ENCODE data around the gene CPVL.

CPVL gene

DNA sequence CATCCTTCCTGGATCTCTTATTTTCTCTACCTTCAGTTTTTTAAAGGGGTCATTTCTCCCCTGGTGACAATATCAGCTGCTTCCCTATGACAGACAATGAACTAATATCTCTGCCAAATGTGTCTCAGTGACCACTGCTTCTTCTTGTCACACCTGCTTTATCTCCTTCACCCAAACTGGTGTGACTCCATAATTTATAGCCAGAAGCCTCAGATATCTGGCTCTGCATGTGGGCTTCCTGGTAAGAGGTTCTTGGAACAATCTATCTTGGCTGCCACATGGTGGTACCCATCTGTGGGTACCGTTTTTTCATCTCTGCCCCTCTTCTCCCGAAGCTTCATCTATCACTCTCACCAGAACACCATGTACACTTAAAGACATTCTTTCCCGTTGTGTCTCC, 37.0 kb downstream of the CPVL start:
- Histone ChIP-seq H3K27me3 (ENCODE audit: control insufficient read depth, insufficient read depth, low read length) (no peaks in the 10 kb centered on the region), H3K4me1 (ENCODE audit: control insufficient read depth, insufficient read depth, low read length) (peaks cover 3% of the 10 kb centered on the region; the same call in 1 of the 2 replicates), H3K27ac (ENCODE audit: low read length) (no peak overlapping the region), H3K4me3 (ENCODE audit: low read length) (no peak overlapping the region), H3K36me3 (ENCODE audit: control insufficient read depth, insufficient read depth, low read length) (no peaks in the 10 kb centered on the region), H3K9me3 (ENCODE audit: control insufficient read depth, insufficient read depth, low read length) (no peaks in the 10 kb centered on the region; the same call in 1 of the 2 replicates)
- no peak for DNase-seq (ENCODE audit: low read depth, low spot score)
- WGBS (ENCODE audit: insufficient coverage, insufficient read length) = no CpG with 5 or more reads among the region's 3 CpGs

DNA sequence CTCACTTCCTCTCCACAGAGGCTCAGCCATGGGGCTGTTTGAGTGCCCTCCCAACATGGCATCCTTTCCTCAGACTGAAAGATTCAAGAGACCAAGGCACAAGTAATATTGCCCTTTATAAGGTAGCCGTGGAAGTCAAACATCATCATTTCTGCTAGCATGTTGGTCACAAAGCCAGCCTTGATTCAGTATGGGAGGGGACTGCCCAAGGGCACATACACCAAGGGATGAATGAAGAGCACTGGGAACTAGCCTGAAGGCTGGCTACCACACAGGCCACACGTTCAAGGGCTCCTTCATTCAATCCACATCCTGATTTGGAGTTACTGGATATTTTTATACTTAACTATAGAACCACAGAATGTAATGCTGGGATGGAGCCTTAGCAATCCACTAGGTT, 39.3 kb downstream of the CPVL start:
- Histone ChIP-seq H3K27me3 (ENCODE audit: control insufficient read depth, insufficient read depth, low read length) (no peaks in the 10 kb centered on the region), H3K4me3 (ENCODE audit: low read length) (no peak overlapping the region), H3K36me3 (ENCODE audit: control insufficient read depth, insufficient read depth, low read length) (no peaks in the 10 kb centered on the region), H3K27ac (ENCODE audit: low read length) (no peak overlapping the region), H3K4me1 (ENCODE audit: control insufficient read depth, insufficient read depth, low read length) (no peaks in the 10 kb centered on the region), H3K9me3 (ENCODE audit: control insufficient read depth, insufficient read depth, low read length) (no peaks in the 10 kb centered on the region)
- WGBS (ENCODE audit: insufficient coverage, insufficient read length) = no CpG with 5 or more reads among the region's 2 CpGs
- DNase-seq (ENCODE audit: low read depth, low spot score) = no peak

DNA sequence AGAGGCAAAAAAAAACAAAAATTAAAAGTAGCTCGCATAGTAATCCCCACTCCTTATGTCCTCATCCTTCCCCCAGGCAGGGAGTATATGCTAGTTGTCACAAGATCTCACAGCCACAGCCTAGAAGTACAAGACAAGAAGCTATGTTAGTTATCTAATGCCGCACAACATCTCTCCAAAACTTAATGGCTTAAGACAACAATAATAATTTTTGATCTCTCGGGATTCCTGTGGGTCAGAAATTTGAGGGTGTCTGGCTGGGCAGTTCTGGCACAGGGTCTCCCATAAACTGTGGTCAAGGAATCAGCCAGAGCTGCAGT, 39.7 kb downstream of the CPVL start:
- WGBS (ENCODE audit: insufficient coverage, insufficient read length) = no CpG with 5 or more reads among the region's 3 CpGs
- no peaks in the 10 kb centered on the region for H3K36me3 ChIP-seq (ENCODE audit: control insufficient read depth, insufficient read depth, low read length)

DNA sequence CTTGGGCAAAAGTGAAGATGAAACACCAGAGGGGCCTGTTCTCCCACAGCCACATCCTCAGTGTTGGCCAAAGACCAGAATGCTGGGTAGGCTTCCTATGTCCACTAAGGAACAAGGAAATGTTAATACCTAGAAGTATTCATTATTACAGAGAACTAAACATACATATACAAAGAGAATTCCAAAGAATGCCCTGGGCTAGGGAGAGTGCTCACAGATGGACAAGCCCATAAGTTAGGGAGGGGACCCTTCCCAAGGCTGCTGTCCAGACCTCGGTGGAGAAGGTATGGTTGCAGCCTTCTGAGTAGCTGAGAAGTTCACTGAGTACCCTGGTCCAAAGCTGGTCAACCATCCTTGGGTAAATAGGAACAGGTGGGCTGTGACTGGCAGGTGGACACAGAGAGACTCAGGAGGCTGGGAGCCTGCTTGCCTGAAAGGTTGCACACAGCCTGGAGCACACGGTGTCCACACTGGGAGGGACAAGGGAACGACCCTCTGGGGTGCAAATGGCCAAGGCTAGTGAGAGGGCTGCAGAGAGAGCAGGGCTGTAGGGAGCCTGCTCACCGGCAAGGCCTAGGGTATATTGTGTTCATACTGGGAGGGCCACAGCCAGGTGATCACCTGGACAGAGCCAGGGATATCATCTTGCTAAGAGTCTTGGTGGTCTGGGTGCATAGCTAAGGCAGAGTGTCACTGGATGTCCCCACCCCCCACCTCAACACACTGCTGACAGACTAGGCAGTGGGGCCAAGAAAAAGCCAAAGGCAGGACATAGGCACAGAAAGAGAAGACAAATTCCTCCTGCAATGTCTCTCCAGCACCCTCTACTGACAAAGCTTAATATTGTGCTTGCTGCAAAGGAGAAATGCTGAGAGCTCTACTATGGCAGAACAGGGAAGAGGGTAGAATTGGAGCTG, 40.3 kb downstream of the CPVL start:
- Histone ChIP-seq H3K36me3 (ENCODE audit: control insufficient read depth, insufficient read depth, low read length) (no peaks in the 10 kb centered on the region), H3K4me3 (ENCODE audit: low read length) (no peak overlapping the region), H3K4me1 (ENCODE audit: control insufficient read depth, insufficient read depth, low read length) (no peaks in the 10 kb centered on the region), H3K9me3 (ENCODE audit: control insufficient read depth, insufficient read depth, low read length) (no peaks in the 10 kb centered on the region), H3K27me3 (ENCODE audit: control insufficient read depth, insufficient read depth, low read length) (no peaks in the 10 kb centered on the region), H3K27ac (ENCODE audit: low read length) (no peak overlapping the region)
- peak; percentile 43 for DNase-seq (ENCODE audit: low read depth, low spot score)
- WGBS (ENCODE audit: insufficient coverage, insufficient read length) = no CpG with 5 or more reads among the region's 4 CpGs

More for the DNA sequence above, 39.7 kb downstream of the CPVL start:
- Histone ChIP-seq H3K27ac (ENCODE audit: low read length) (no peak overlapping the region), H3K4me3 (ENCODE audit: low read length) (no peak overlapping the region), H3K9me3 (ENCODE audit: control insufficient read depth, insufficient read depth, low read length) (no peaks in the 10 kb centered on the region), H3K4me1 (ENCODE audit: control insufficient read depth, insufficient read depth, low read length) (no peaks in the 10 kb centered on the region), H3K27me3 (ENCODE audit: control insufficient read depth, insufficient read depth, low read length) (no peaks in the 10 kb centered on the region)
- DNase-seq (ENCODE audit: low read depth, low spot score) = no peak

DNA sequence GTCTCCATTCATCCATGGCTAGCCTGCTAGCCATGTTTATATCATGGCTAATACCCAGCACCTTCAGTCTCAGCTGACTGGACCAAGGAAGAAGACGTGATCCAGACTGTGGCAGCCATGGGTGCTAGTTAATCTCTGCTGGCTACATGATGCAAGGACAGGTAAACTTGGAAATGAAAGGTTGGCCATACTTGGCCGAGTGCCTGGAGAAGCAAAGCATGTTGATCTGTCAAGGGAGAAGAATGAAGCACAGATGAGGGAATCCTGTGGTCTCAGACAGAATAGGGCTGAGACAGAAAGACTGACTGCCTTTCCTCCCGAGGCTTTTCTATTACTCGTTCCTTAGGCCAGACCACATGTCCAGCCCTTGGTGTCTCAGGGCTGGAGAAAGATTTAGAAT, 41.1 kb downstream of the CPVL start:
- DNase-seq (ENCODE audit: low read depth, low spot score) = no peak
- WGBS (ENCODE audit: insufficient coverage, insufficient read length) = no CpG with 5 or more reads among the region's 4 CpGs
- H3K9me3 ChIP-seq (ENCODE audit: control insufficient read depth, insufficient read depth, low read length) = no peaks in the 10 kb centered on the region

DNA sequence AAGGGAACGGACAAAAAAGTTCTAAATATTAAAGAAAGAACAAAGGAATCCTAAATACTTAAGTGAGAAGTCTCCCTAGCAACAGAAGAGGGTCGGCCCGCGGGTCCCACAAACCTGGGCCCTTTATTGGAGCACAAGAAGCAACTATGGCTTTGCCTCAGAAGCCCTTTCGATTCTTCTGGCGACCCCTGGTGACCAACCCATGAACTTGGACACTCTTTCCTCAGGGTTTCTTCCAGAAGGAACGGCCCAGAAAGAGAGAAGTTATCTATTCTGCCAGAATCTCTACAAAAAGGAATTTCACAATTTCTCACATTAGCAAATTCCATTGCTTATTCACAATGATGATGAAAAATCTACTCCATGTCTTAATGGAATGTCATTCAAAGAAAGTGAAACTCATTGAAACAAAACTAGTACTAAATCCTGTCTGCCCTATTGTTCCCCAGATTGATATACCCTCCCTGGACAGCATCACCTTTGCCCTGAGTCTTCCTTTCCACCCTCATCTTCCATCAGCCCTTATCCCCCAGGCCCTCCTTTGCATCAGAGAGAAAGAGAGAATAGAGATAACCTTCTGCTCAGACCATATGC, 43.7 kb downstream of the CPVL start:
- H3K4me3 ChIP-seq (ENCODE audit: low read length) = no peak overlapping the region
- H3K4me1 ChIP-seq (ENCODE audit: control insufficient read depth, insufficient read depth, low read length) = 0 out of 2 replicates have a peak, but pooled peaks cover 2% of the 10 kb centered on the region
- no peaks in the 10 kb centered on the region for H3K36me3 ChIP-seq (ENCODE audit: control insufficient read depth, insufficient read depth, low read length)
- no peak overlapping the region for H3K27ac ChIP-seq (ENCODE audit: low read length)
- H3K27me3 ChIP-seq (ENCODE audit: control insufficient read depth, insufficient read depth, low read length) = no peaks in the 10 kb centered on the region
- no CpG with 5 or more reads among the region's 7 CpGs for WGBS (ENCODE audit: insufficient coverage, insufficient read length)
- peak; percentile 54 for DNase-seq (ENCODE audit: low read depth, low spot score)
- no peaks in the 10 kb centered on the region for H3K9me3 ChIP-seq (ENCODE audit: control insufficient read depth, insufficient read depth, low read length)

More for the DNA sequence above, 41.1 kb downstream of the CPVL start:
- H3K36me3 ChIP-seq (ENCODE audit: control insufficient read depth, insufficient read depth, low read length) = no peaks in the 10 kb centered on the region
- no peak overlapping the region for H3K27ac ChIP-seq (ENCODE audit: low read length)
- 0 out of 2 replicates have a peak, but pooled peaks cover 2% of the 10 kb centered on the region for H3K4me1 ChIP-seq (ENCODE audit: control insufficient read depth, insufficient read depth, low read length)
- H3K27me3 ChIP-seq (ENCODE audit: control insufficient read depth, insufficient read depth, low read length) = no peaks in the 10 kb centered on the region
- H3K4me3 ChIP-seq (ENCODE audit: low read length) = no peak overlapping the region

DNA sequence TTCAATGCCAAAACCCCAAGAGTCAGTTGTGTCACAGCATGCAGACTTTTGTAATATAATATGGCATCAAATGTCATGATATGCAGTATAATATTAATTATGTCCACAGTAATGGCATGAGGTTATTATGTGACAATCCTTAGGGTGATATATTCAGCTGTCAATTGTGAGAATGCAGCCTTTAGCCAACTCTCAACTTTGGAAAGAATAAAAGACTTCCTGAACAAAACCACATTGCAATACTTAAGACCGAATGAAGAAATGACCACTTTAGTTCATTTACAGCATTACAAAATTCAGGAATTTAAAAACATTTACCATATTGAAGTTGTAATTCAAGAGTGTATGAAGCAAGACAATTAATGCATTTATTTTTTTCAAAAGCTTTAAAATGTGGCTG, 45.4 kb downstream of the CPVL start:
- Histone ChIP-seq H3K4me1 (ENCODE audit: control insufficient read depth, insufficient read depth, low read length) (0 out of 2 replicates have a peak, but pooled peaks cover 2% of the 10 kb centered on the region), H3K27ac (ENCODE audit: low read length) (no peak overlapping the region), H3K36me3 (ENCODE audit: control insufficient read depth, insufficient read depth, low read length) (no peaks in the 10 kb centered on the region), H3K4me3 (ENCODE audit: low read length) (no peak overlapping the region), H3K27me3 (ENCODE audit: control insufficient read depth, insufficient read depth, low read length) (no peaks in the 10 kb centered on the region), H3K9me3 (ENCODE audit: control insufficient read depth, insufficient read depth, low read length) (no peaks in the 10 kb centered on the region)
- no peak for DNase-seq (ENCODE audit: low read depth, low spot score)
- no CpG with 5 or more reads among the region's 1 CpG for WGBS (ENCODE audit: insufficient coverage, insufficient read length)

DNA sequence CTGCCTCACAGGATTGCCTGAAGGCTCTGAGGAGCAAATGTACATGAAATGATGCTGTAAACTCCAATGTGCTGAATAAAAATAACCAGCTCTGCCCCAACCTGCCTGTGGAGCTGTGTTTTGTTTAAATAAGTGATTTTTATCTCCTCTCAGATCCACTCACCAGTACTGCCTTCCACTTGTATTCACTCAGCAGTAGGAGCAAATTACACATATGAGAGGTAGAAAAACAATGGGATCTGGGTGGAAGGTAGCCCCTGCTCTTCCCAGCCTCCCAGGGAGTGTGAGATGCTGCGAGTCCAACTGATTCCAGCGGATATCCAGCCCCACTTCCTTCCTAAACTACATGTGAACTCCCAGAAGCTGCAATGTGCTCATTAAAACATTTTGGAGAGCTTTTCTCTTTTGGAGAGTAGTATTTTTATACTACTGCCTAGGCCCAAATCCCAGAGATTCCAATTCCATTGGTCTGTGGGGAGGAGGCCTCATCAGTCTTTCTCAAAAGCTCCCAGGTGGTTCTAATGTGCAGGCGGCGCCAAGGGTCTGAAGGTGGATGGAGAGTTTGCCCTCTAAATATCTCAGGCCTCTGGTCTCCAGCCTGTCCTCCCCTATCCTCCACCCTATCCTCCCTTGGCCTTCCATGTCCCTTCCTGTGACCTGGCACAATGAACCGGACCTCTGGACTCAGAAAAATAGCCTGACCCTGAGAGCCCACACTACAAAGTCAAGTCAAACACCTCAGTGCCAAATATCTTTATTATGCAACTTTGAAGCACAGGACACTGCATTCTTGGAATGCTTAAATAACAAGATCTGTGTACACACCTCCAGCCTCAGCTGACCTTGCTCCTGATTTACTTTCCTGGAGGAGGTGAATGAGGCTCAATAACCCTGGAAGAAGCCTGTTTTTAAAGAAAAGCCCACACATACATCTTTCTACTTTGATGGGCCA, 46.2 kb downstream of the CPVL start:
- no peaks in the 10 kb centered on the region for H3K9me3 ChIP-seq (ENCODE audit: control insufficient read depth, insufficient read depth, low read length)

DNA sequence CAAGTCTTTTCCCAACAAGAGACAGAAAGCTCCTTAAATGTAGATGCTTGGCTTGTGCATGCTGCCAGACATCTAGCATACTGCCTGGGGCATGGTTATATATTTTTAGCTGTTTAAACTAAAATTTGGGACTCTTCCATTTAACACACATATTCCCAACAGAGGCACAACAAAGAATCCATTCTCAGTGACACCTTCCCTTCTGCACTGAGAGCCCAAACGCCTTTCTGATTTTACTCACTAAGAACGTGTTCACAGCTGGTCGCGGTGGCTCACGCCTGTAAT, 49.9 kb downstream of the CPVL start:
- Histone ChIP-seq H3K4me3 (ENCODE audit: low read length) (no peak overlapping the region), H3K4me1 (ENCODE audit: control insufficient read depth, insufficient read depth, low read length) (0 out of 2 replicates have a peak, but pooled peaks cover 2% of the 10 kb centered on the region), H3K36me3 (ENCODE audit: control insufficient read depth, insufficient read depth, low read length) (no peaks in the 10 kb centered on the region), H3K27ac (ENCODE audit: low read length) (no peak overlapping the region), H3K27me3 (ENCODE audit: control insufficient read depth, insufficient read depth, low read length) (no peaks in the 10 kb centered on the region), H3K9me3 (ENCODE audit: control insufficient read depth, insufficient read depth, low read length) (no peaks in the 10 kb centered on the region)
- no CpG with 5 or more reads among the region's 5 CpGs for WGBS (ENCODE audit: insufficient coverage, insufficient read length)
- no peak for DNase-seq (ENCODE audit: low read depth, low spot score)

More for the DNA sequence above, 46.2 kb downstream of the CPVL start:
- Histone ChIP-seq H3K4me1 (ENCODE audit: control insufficient read depth, insufficient read depth, low read length) (0 out of 2 replicates have a peak, but pooled peaks cover 2% of the 10 kb centered on the region), H3K27me3 (ENCODE audit: control insufficient read depth, insufficient read depth, low read length) (no peaks in the 10 kb centered on the region), H3K36me3 (ENCODE audit: control insufficient read depth, insufficient read depth, low read length) (no peaks in the 10 kb centered on the region), H3K4me3 (ENCODE audit: low read length) (no peak overlapping the region), H3K27ac (ENCODE audit: low read length) (no peak overlapping the region)
- no CpG with 5 or more reads among the region's 5 CpGs for WGBS (ENCODE audit: insufficient coverage, insufficient read length)
- DNase-seq (ENCODE audit: low read depth, low spot score) = no peak
